K562 (cell line): Measurements from ENCODE around the gene CCDC78. TPM values are rescaled to one million over a fixed set of nuclear protein-coding genes. Genes with fewer than 3 reads are reported as not detected.

Source experiments
- BDP1 ChIP-seq: IDR thresholded peaks from 3 replicates; pipeline ENCODE4 v1.6.1; 2011; ENCODE audit not compliant: insufficient read length, insufficient read depth
- CTCFL ChIP-seq: IDR thresholded peaks from 2 replicates; pipeline ENCODE4 v1.6.1; 2011; ENCODE audit warnings: borderline replicate concordance, low read depth, mild to moderate bottlenecking, moderate library complexity, low read length; ENCODE audit not compliant: insufficient read depth, poor library complexity, severe bottlenecking
- ESRRA ChIP-seq: fragments of 450-650 bp; IDR thresholded peaks from 2 replicates; pipeline ENCODE4 v1.6.1; 2014; ENCODE audit warnings: low read depth, mild to moderate bottlenecking, moderate library complexity, borderline replicate concordance
- FOXJ3 ChIP-seq: sonication (generic); formaldehyde crosslinking; IDR thresholded peaks from 2 replicates; pipeline ENCODE4 v1.4.0; 2020; ENCODE audit warnings: mild to moderate bottlenecking, missing genetic modification reagents
- HMBOX1 ChIP-seq: sonication (generic); IDR thresholded peaks from 2 replicates; pipeline ENCODE4 v1.6.1; 2016
- NCOA1 ChIP-seq: fragments of 450-650 bp; IDR thresholded peaks from 2 replicates; pipeline ENCODE4 v1.6.1; 2016; ENCODE audit warnings: low read depth
- NONO ChIP-seq, 2 experiments: fragments of 200-400 bp in 1 of 2; fragments of 450-650 bp in 1 of 2; formaldehyde crosslinking in 1 of 2; IDR thresholded peaks; 2 replicates each; pipeline ENCODE4 v1.6.1; 2017; ENCODE audit warnings: low read depth in 2 of 2, mild to moderate bottlenecking in 2 of 2, moderate library complexity in 2 of 2, low read length in 1 of 2
- PCBP1 ChIP-seq: fragments of 200-400 bp; formaldehyde crosslinking; IDR thresholded peaks from 2 replicates; pipeline ENCODE4 v1.6.1; 2018; ENCODE audit warnings: mild to moderate bottlenecking, low read depth, low read length; ENCODE audit not compliant: poor library complexity, severe bottlenecking
- POLR2B ChIP-seq: fragments of 450-650 bp; IDR thresholded peaks from 2 replicates; pipeline ENCODE4 v1.6.1; 2018; ENCODE audit warnings: low read depth; ENCODE audit not compliant: partially characterized antibody
- RFX7 ChIP-seq: fragments of 250-450 bp; sonication (Bioruptor Pico); IDR thresholded peaks from 2 replicates; pipeline ENCODE4 v1.5.1; 2021; ENCODE audit warnings: mild to moderate bottlenecking
- RUNX1 ChIP-seq: sonication (generic); IDR thresholded peaks from 2 replicates; pipeline ENCODE4 v1.6.1; 2016; ENCODE audit warnings: antibody characterized with exemption, low read depth
- SAP30 ChIP-seq: fragments of 200-600 bp; sonication (generic); IDR thresholded peaks from 2 replicates; pipeline ENCODE4 v1.6.1; 2012; ENCODE audit warnings: borderline replicate concordance, low read depth, mild to moderate bottlenecking, moderate library complexity, low read length, control low read depth, inconsistent platforms; ENCODE audit not compliant: insufficient read depth, poor library complexity, severe bottlenecking
- SNIP1 ChIP-seq: fragments of 450-650 bp; IDR thresholded peaks from 2 replicates; pipeline ENCODE4 v1.7.1; 2017; ENCODE audit warnings: low read depth, mild to moderate bottlenecking
- SP1 ChIP-seq: sonication (generic); formaldehyde crosslinking; IDR thresholded peaks from 2 replicates; pipeline ENCODE4 v1.8.1; 2022; ENCODE audit warnings: mild to moderate bottlenecking, missing genetic modification reagents
- TAL1 ChIP-seq: fragments of 450-650 bp; IDR thresholded peaks from 2 replicates; pipeline ENCODE4 v1.6.1; 2016; ENCODE audit warnings: mild to moderate bottlenecking
- TSHZ1 ChIP-seq: fragments of 250-450 bp; sonication (Bioruptor Pico); IDR thresholded peaks from 2 replicates; pipeline ENCODE4 v1.4.0; 2020; ENCODE audit warnings: mild to moderate bottlenecking, moderate library complexity
- U2AF1 ChIP-seq: fragments of 200-400 bp; formaldehyde crosslinking; optimal IDR thresholded peaks from 2 replicates; pipeline ENCODE3; 2017; ENCODE audit warnings: mild to moderate bottlenecking, low read depth, low read length, moderate library complexity
- ZBTB7A ChIP-seq: IDR thresholded peaks from 2 replicates; pipeline ENCODE4 v1.6.1; 2011; ENCODE audit warnings: low read depth, mild to moderate bottlenecking, low read length, moderate library complexity, borderline replicate concordance; ENCODE audit not compliant: control insufficient read depth
- ZNF324 ChIP-seq: fragments of 250-450 bp; sonication (Bioruptor Pico); IDR thresholded peaks from 2 replicates; pipeline ENCODE4 v1.4.0; 2020; ENCODE audit warnings: mild to moderate bottlenecking
- ZNF696 ChIP-seq: fragments of 250-450 bp; sonication (Bioruptor Pico); conservative IDR thresholded peaks from 2 replicates; pipeline ENCODE4 v1.4.0; 2020; ENCODE audit warnings: mild to moderate bottlenecking, moderate library complexity
- ZNF707 ChIP-seq: fragments of 250-450 bp; sonication (Bioruptor Pico); conservative IDR thresholded peaks from 2 replicates; pipeline ENCODE4 v1.8.0; 2022; ENCODE audit warnings: inconsistent platforms, mild to moderate bottlenecking, moderate library complexity
- polyA plus RNA-seq, 8 experiments: library from polyadenylated mRNA; depleted of rRNA in 4 of 8; stranded (reverse) in 5 of 8; unstranded in 3 of 8; fragments of >200 nt; fragmentation: Nextera tagmentation in 2 of 8; fragmentation: Illumina TruSeq in 1 of 8; extraction: Ambion mirVana in 2 of 8; extraction: Trizol in 1 of 8; gene quantifications; 2 replicates each; pipeline versions ENCODE4 v1.2.1 to v1.2.3, GENCODE V29; 2011 to 2014; ENCODE audit warnings: inconsistent platforms in 1 of 8, missing spikeins in 1 of 8
- total RNA-seq, 7 experiments: library from RNA; depleted of rRNA in 6 of 7; stranded (reverse); fragments of >200 nt in 6 of 7; fragmentation: Illumina TruSeq in 2 of 7; extraction: Trizol in 2 of 7; gene quantifications; 2 replicates each; pipeline versions ENCODE4 v1.2.1 to v1.2.3, GENCODE V29; 2011 to 2021; ENCODE audit warnings: low replicate concordance in 1 of 7

CCDC78 gene
- total and polyA plus RNA-seq, 9 of the 15 experiments (the other 6 are each of a cell fraction or from before 2014, with no cell fraction given): 0.24 to 17.7 (median 2.9) TPM

DNA sequence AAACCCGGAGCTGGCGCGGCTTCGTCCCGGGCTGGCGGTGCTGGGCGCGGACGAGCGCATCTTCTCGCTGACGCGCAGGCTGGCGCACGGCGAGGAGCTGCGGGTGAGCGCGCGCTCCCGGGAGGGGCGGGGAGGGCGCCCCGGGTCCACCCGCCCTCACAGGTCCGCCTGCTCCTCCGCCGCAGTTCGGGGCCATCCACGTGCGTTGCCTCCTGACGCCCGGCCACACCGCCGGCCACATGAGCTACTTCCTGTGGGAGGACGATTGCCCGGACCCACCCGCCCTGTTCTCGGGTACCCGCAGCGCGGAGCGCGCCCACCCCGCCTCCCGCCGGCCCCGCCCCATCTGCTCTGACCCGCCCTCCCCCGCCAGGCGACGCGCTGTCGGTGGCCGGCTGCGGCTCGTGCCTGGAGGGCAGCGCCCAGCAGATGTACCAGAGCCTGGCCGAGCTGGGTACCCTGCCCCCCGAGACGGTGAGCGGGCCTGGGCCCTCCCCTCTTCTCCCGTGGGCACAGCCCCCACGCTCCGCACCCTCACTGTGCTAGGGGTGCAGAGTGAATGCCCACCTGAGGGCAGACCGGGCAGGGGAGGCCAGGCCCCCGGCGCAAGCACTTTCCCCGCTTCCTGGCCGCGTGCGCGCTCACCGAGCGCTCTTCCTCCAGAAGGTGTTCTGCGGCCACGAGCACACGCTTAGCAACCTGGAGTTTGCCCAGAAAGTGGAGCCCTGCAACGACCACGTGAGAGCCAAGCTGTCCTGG lies 2.1 kb upstream of the CCDC78 start (continued):
- no peak for TF ChIP-seq CTCFL
- TF ChIP-seq SNIP1: no peak
- no peak for TF ChIP-seq ESRRA
- no peak for TF ChIP-seq U2AF1
- no peak for TF ChIP-seq RFX7 (CRISPR knock-in tag)
- TF ChIP-seq ZNF707 (CRISPR knock-in tag): no peak
- TF ChIP-seq PCBP1: peak; percentile 49
- no peak for TF ChIP-seq POLR2B
- TF ChIP-seq NONO (IDR thresholded peaks at IDR 0.05; ENCODE audit: low read depth in 2 of 2, low read length in 1 of 2): peak in 1 of 2 experiments; percentile 29; a peak in 1 of 4 replicates
- TF ChIP-seq ZBTB7A: peak; percentile 54; the same call in 1 of the 2 replicates
- TF ChIP-seq TAL1: no peak
- no peak for TF ChIP-seq ZNF324 (CRISPR knock-in tag)
- peak; percentile 54 for TF ChIP-seq SAP30
- no peak for TF ChIP-seq HMBOX1
- no peak for TF ChIP-seq BDP1
- no peak for TF ChIP-seq ZNF696 (CRISPR knock-in tag)
- TF ChIP-seq FOXJ3 (CRISPR knock-in tag): no peak
- TF ChIP-seq NCOA1: no peak
- no peak for TF ChIP-seq TSHZ1 (CRISPR knock-in tag)
- TF ChIP-seq RUNX1: no peak
- peak; percentile 27; the same call in 1 of the 2 replicates for TF ChIP-seq SP1 (CRISPR knock-in tag)
